ENCODE results near the gene DUS3L. TPM values are rescaled to one million over a fixed set of nuclear protein-coding genes. Genes with fewer than 3 reads are reported as not detected.

The DUS3L gene
- 65.1 and 67.2 TPM in 2 replicates for total RNA-seq
- long read RNA-seq, transcript DUS3L-201 (13 exons, 2,113 nt), result major isoform, 14 of 20 reads
- long read RNA-seq, partial matches to known transcripts, result 3 of 20 reads
- long read RNA-seq, other reads (novel, unspliced or antisense), result 2 of 20 reads

GRCh38 chr19:5790559-5791520 lies at the start of gene DUS3L:
DUS3L (minus strand) TSS chr19:5791163; CDS start chr19:5791141, 22 bp downstream.
- no peak for TF ChIP-seq CTCF (conservative IDR thresholded peaks at IDR 0.05)
- peak; percentile 95 for DNase-seq (ENCODE audit: low read depth, low spot score)
- peaks cover 3% of the 10 kb centered on the region for H3K27me3 Mint-ChIP-seq (ENCODE audit: low read depth)
- H3K9me3 Mint-ChIP-seq, result peaks cover 2% of the 10 kb centered on the region
- H3K4me1 Mint-ChIP-seq, result peaks cover 14% of the 10 kb centered on the region
- peaks cover 16% of the 10 kb centered on the region for H3K36me3 Mint-ChIP-seq (ENCODE audit: low read depth)
- H3K4me3 Mint-ChIP-seq, result peak within 1 kb of the TSS; percentile 99
- H3K27ac Mint-ChIP-seq (ENCODE audit: unreplicated experiment), result peak within 1 kb of the TSS; percentile 100

- no peaks in the 10 kb centered on the region for H3K9me3 Mint-ChIP-seq
These were observed 48.4 kb upstream of the DUS3L start, which contains the start of gene FUT6 for GRCh38 chr19:5839065-5840017. FUT6 (minus strand) TSS chr19:5839702; CDS start chr19:5832567, 7,135 bp downstream.

GRCh38 chr19:5838353-5839064 lies 47.5 kb upstream of the DUS3L start:
- no peak for DNase-seq (ENCODE audit: low read depth, low spot score)
- peaks cover 10% of the 10 kb centered on the region for H3K27me3 Mint-ChIP-seq (ENCODE audit: low read depth)
- no peak overlapping the region for H3K4me3 Mint-ChIP-seq
- no peaks in the 10 kb centered on the region for H3K36me3 Mint-ChIP-seq (ENCODE audit: low read depth)
- H3K4me1 Mint-ChIP-seq, result no peaks in the 10 kb centered on the region
- H3K9me3 Mint-ChIP-seq, result no peaks in the 10 kb centered on the region
- no peak overlapping the region for H3K27ac Mint-ChIP-seq (ENCODE audit: unreplicated experiment)
- TF ChIP-seq CTCF (conservative IDR thresholded peaks at IDR 0.05), result no peak

More at GRCh38 chr19:5839065-5840017, 48.4 kb upstream of the DUS3L start, which contains the start of gene FUT6:
- no peak for DNase-seq (ENCODE audit: low read depth, low spot score)
- H3K4me3 Mint-ChIP-seq, result no peak within 1 kb of the TSS
- no peak within 1 kb of the TSS for H3K27ac Mint-ChIP-seq (ENCODE audit: unreplicated experiment)
- no peaks in the 10 kb centered on the region for H3K4me1 Mint-ChIP-seq
- peaks cover 5% of the 10 kb centered on the region for H3K27me3 Mint-ChIP-seq (ENCODE audit: low read depth)
- H3K36me3 Mint-ChIP-seq (ENCODE audit: low read depth), result no peaks in the 10 kb centered on the region
- TF ChIP-seq CTCF (conservative IDR thresholded peaks at IDR 0.05), result no peak

GRCh38 chr19:5837761-5838352 lies 46.9 kb upstream of the DUS3L start:
- Mint-ChIP-seq H3K4me3 (no peak overlapping the region), H3K9me3 (no peaks in the 10 kb centered on the region), H3K27ac (ENCODE audit: unreplicated experiment) (no peak overlapping the region), H3K36me3 (ENCODE audit: low read depth) (no peaks in the 10 kb centered on the region), H3K4me1 (no peaks in the 10 kb centered on the region), H3K27me3 (ENCODE audit: low read depth) (peaks cover 10% of the 10 kb centered on the region)
- TF ChIP-seq CTCF (conservative IDR thresholded peaks at IDR 0.05), result no peak
- no peak for DNase-seq (ENCODE audit: low read depth, low spot score)

All from neural crest cell (in vitro differentiated cells).